WTC11 (cell line): ENCODE measurements around the gene RNF212.

Experiments used
- CDX4 ChIP-seq: fragments of 250-450 bp; sonication (Bioruptor Pico); IDR thresholded peaks from 2 replicates; pipeline ENCODE4 v1.9.0; 2021; ENCODE audit warnings: moderate library complexity, mild to moderate bottlenecking, inconsistent platforms, borderline replicate concordance
- ELF4 ChIP-seq: sonication (generic); formaldehyde crosslinking; IDR thresholded peaks from 2 replicates; pipeline ENCODE4 v1.8.1; 2022; ENCODE audit warnings: low read depth, mild to moderate bottlenecking, moderate library complexity, missing genetic modification reagents
- JUN ChIP-seq: sonication (generic); formaldehyde crosslinking; IDR thresholded peaks from 2 replicates; pipeline ENCODE4 v1.8.0; 2023; ENCODE audit warnings: mild to moderate bottlenecking, missing genetic modification reagents
- OVOL2 ChIP-seq: fragments of 250-450 bp; sonication (Bioruptor Pico); IDR thresholded peaks from 2 replicates; pipeline ENCODE4 v1.9.0; 2021; ENCODE audit warnings: mild to moderate bottlenecking, borderline replicate concordance
- TCF7 ChIP-seq: sonication (generic); formaldehyde crosslinking; IDR thresholded peaks from 2 replicates; pipeline ENCODE4 v1.8.0; 2022; ENCODE audit warnings: mild to moderate bottlenecking, low read depth, missing genetic modification reagents, moderate library complexity
- USF1 ChIP-seq: sonication (generic); formaldehyde crosslinking; IDR thresholded peaks from 2 replicates; pipeline ENCODE4 v1.8.0; 2022; ENCODE audit warnings: mild to moderate bottlenecking, missing genetic modification reagents
- ZNF423 ChIP-seq: fragments of 250-450 bp; sonication (Bioruptor Pico); IDR thresholded peaks from 2 replicates; pipeline ENCODE4 v2.1.2; 2022; ENCODE audit warnings: mild to moderate bottlenecking, moderate library complexity
- TF ChIP-seq, protein P1 (sequence below): sonication (generic); formaldehyde crosslinking; IDR thresholded peaks from 2 replicates; pipeline ENCODE4 v1.8.1; 2023; ENCODE audit warnings: mild to moderate bottlenecking, missing genetic modification reagents, moderate library complexity
- TF ChIP-seq, protein P2 (sequence below): fragments of 200-600 bp; IDR thresholded peaks from 2 replicates; pipeline ENCODE4 v1.8.0; 2022; ENCODE audit warnings: antibody characterized with exemption
- TF ChIP-seq, protein P3 (sequence below): sonication (generic); formaldehyde crosslinking; IDR thresholded peaks from 2 replicates; pipeline ENCODE4 v1.8.0; 2022; ENCODE audit warnings: mild to moderate bottlenecking, missing genetic modification reagents
- TF ChIP-seq, protein P4 (sequence below): sonication (generic); formaldehyde crosslinking; IDR thresholded peaks from 2 replicates; pipeline ENCODE4 v1.8.0; 2023; ENCODE audit warnings: mild to moderate bottlenecking, missing genetic modification reagents

- TF ChIP-seq, protein P1, sequence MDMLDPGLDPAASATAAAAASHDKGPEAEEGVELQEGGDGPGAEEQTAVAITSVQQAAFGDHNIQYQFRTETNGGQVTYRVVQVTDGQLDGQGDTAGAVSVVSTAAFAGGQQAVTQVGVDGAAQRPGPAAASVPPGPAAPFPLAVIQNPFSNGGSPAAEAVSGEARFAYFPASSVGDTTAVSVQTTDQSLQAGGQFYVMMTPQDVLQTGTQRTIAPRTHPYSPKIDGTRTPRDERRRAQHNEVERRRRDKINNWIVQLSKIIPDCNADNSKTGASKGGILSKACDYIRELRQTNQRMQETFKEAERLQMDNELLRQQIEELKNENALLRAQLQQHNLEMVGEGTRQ: no peak
- TF ChIP-seq, protein P2, sequence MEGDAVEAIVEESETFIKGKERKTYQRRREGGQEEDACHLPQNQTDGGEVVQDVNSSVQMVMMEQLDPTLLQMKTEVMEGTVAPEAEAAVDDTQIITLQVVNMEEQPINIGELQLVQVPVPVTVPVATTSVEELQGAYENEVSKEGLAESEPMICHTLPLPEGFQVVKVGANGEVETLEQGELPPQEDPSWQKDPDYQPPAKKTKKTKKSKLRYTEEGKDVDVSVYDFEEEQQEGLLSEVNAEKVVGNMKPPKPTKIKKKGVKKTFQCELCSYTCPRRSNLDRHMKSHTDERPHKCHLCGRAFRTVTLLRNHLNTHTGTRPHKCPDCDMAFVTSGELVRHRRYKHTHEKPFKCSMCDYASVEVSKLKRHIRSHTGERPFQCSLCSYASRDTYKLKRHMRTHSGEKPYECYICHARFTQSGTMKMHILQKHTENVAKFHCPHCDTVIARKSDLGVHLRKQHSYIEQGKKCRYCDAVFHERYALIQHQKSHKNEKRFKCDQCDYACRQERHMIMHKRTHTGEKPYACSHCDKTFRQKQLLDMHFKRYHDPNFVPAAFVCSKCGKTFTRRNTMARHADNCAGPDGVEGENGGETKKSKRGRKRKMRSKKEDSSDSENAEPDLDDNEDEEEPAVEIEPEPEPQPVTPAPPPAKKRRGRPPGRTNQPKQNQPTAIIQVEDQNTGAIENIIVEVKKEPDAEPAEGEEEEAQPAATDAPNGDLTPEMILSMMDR: no peak
- TF ChIP-seq, protein P3, sequence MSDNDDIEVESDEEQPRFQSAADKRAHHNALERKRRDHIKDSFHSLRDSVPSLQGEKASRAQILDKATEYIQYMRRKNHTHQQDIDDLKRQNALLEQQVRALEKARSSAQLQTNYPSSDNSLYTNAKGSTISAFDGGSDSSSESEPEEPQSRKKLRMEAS (CRISPR knock-in tag): no peak
- no peak for TF ChIP-seq CDX4
- TF ChIP-seq, protein P4, sequence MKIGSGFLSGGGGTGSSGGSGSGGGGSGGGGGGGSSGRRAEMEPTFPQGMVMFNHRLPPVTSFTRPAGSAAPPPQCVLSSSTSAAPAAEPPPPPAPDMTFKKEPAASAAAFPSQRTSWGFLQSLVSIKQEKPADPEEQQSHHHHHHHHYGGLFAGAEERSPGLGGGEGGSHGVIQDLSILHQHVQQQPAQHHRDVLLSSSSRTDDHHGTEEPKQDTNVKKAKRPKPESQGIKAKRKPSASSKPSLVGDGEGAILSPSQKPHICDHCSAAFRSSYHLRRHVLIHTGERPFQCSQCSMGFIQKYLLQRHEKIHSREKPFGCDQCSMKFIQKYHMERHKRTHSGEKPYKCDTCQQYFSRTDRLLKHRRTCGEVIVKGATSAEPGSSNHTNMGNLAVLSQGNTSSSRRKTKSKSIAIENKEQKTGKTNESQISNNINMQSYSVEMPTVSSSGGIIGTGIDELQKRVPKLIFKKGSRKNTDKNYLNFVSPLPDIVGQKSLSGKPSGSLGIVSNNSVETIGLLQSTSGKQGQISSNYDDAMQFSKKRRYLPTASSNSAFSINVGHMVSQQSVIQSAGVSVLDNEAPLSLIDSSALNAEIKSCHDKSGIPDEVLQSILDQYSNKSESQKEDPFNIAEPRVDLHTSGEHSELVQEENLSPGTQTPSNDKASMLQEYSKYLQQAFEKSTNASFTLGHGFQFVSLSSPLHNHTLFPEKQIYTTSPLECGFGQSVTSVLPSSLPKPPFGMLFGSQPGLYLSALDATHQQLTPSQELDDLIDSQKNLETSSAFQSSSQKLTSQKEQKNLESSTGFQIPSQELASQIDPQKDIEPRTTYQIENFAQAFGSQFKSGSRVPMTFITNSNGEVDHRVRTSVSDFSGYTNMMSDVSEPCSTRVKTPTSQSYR (CRISPR knock-in tag): no peak
- TF ChIP-seq ELF4 (CRISPR knock-in tag): no peak
- no peak for TF ChIP-seq OVOL2
- TF ChIP-seq USF1 (CRISPR knock-in tag): no peak
- no peak for TF ChIP-seq TCF7 (CRISPR knock-in tag)
- no peak for TF ChIP-seq JUN (CRISPR knock-in tag)
- no peak for TF ChIP-seq ZNF423
Measured at GRCh38 chr4:1065732-1066131, 47.6 kb downstream of the RNF212 start.
